GM19023 (cell line): Measurements from ENCODE around the gene GTF3C4.
A peak's percentile ranks its signal among the peaks of the same experiment; 100 is the strongest.

Experiments
- ATAC-seq: cut with Tn5 transposase; IDR thresholded peaks from one replicate; pipeline ENCODE4 v1.9.1; 2021; ENCODE audit warnings: mild to moderate bottlenecking, moderate library complexity; ENCODE audit not compliant: unreplicated experiment

GTF3C4 gene

DNA sequence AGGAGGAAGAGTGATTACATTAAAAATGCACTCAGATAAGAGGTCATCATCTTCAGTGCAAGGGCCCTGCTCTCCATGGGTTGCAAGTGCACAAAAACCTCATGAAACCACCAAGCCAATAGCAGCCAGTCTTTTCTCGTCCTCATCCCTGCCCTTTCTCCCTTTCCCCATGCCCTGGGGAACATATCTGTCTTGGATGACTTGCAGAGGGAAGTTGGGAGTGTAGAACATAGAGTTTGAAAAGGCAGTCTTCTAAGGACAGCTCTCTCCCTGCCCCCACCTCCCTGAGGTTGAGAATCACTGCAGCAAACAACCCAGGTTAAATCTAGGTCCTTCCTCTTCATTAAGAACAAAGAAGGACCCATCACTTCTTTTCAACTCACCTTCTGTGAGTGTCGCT is 22.5 kb upstream of the GTF3C4 start:
- ATAC-seq, result no peak

DNA sequence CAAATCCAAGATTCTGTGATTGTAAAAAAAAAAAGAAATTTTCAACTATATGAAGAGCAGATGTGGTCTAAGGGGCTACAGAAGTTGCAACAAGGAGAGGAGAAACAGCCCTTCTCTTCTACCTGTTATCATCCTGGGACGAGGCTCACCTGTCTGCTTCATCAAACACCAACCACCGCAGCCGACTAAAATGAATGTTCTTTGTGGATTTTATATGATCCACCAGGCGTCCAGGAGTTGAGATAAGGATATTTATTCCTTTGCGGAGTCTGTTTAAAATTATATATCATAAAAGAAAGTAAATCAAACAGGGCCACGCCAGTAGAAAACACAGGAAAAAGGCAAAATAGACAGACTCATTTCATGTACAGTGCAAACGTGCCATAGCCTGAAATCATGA is 22.0 kb upstream of the GTF3C4 start:
- no peak for ATAC-seq

DNA sequence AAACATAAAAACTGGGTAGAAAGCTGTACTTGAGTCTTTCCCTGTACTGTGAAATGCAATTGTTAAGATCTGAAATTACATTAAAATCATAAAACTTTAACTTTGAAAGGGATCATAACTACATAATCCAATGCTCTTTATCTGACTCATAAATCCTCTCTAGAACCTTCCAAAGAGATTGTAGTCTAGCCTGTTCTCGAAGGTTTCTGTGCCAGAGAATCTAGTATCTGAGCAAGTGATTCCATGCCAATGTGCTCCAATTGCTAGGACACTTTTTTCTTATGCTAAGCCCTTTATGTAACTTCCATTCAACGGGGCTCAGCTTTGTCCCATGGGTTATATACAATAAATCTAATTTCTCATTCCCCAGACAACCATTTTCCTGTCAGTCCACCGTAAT is 21.6 kb upstream of the GTF3C4 start:
- ATAC-seq, result no peak

- no peak for ATAC-seq
Measured at GRCh38 chr9:132651259-132651658, 19.0 kb upstream of the GTF3C4 start.

DNA sequence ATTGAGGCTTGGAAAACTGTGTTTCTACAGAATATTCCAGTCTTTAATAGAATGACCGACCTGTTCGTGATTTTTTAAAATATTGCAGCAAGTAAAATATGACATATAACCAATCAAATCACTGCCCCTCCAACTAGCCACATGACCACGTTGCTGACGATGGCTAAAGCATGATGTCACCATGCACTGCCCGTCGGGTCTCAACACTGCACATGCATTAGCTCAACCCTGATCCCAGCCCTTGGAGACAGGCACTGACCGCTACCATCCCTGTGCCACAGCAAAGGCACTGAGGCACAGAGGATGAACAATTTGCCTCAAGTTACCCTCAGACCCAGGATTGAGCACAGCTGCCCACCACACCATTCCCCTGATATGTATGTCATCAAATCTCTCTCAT is 14.0 kb upstream of the GTF3C4 start:
- no peak for ATAC-seq

GRCh38 chr9:132662152-132662945 is 7.9 kb upstream of the GTF3C4 start:
- no peak for ATAC-seq

- ATAC-seq, result no peak
Measured at GRCh38 chr9:132663117-132663516, 7.1 kb upstream of the GTF3C4 start.

- ATAC-seq, result no peak
Measured at GRCh38 chr9:132663851-132664250, 6.4 kb upstream of the GTF3C4 start.

DNA sequence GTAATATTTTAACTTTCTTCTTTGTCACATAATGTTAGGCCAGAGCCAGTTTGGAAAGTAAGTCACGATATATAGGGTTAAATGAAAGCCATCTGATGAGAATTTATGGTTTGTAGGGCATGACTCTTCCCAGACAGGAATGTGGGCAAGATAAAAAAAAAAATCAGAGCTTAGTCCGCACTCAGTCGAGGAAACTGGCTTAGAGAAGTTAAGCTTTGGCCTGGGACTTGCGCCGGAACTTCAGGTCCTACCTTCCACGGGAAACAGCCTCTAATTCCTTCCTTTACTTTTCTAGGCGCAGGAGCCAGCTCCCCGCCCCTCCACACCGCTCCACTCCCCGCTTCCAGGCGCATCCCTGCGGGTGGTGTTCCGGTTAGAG is 956 bp upstream of the GTF3C4 start:
- no peak for ATAC-seq

DNA sequence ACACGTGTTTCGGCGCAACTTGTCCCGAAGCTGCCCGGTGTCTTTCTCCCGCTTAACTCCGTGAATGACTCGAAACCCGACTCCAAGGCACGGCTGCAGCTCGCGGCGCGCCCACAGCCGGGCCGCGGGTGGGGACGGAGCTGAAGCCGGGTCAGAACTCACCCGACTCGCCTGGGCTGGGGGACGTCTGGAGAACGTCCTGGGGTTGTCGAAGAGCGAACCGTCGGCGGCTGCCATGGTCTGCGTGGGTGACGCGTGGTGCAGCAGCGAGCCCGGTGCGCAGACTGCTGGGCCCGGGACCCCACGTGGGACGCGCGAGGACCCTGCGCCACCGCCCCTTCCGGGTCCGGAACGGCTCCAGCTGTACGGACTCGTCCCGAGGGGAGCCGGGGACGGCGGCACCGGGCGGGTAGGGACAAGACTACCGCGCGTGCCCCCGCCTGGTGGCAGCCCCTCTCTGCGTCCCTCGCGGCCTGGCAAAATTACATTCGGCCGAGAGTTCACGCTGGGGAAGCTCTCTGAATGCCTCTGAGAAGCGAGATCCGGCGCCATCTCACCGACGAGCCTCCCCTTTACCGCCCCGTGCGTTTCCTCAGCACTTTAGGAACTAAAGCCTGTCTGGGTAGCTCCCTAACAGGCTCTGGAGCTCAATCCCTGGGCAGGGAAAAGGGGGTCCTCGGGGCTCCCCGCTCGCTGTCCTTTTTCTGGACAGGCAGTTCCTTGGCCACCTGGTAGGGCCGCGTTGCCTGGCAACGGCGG is 387 bp upstream of the GTF3C4 start, which contains the start of gene DDX31:
DDX31 (minus strand) TSS at position 286 of the 759 bp plus-strand sequence; CDS start at position 237, 49 bp downstream.
- ATAC-seq, result peak; percentile 74

GRCh38 chr9:132671620-132672412 is 1.6 kb downstream of the GTF3C4 start:
- ATAC-seq, result no peak

- ATAC-seq, result no peak
Measured at GRCh38 chr9:132672413-132672690, 2.1 kb downstream of the GTF3C4 start.

GRCh38 chr9:132673355-132673754 is 3.1 kb downstream of the GTF3C4 start:
- ATAC-seq, result no peak

DNA sequence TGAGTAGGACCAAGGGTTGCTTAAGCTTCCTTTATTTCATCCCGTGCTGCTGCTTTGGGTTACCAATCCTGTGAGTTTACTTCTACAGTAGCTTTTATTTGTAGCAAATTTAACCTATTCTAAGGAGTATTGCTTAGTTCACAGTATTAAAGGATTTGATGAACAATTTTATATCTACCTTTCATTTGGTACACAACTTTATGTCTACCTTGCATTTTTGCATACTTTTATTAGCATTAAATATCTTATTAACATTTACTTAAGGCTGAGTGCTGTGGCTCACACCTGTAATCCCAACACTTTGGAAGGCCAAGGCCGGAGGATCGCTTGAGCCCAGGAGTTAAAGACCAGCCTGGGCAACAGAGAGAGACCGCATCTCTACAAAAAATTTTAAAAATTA is 4.2 kb downstream of the GTF3C4 start:
- no peak for ATAC-seq

- no peak for ATAC-seq
Measured at GRCh38 chr9:132677976-132678375, 7.7 kb downstream of the GTF3C4 start.

GRCh38 chr9:132679946-132680625 is 9.8 kb downstream of the GTF3C4 start:
- ATAC-seq, result no peak

- no peak for ATAC-seq
Measured at GRCh38 chr9:132681561-132681960, 11.3 kb downstream of the GTF3C4 start.

DNA sequence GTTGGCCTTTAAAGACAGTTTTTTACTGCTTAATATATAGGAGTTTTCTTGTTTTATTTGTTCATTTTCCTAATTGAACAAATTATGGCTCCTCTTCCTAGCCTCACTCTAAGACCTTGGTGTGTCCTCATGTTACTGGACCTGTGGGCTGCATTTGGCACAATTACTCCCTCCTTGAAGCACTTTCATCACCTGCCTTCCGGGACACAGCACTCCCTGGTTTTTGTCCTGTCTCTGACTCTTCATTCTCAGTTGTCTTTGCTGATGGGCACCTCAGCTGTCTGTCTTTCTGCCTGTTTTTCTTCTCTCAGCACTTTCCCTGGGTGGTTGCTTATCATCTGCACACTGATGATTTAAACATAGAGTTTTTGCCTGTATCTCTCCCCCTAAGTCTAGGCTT is 13.6 kb downstream of the GTF3C4 start:
- no peak for ATAC-seq

GRCh38 chr9:132690696-132691095 is 20.4 kb downstream of the GTF3C4 start:
- ATAC-seq, result no peak

- ATAC-seq, result no peak
Measured at GRCh38 chr9:132694144-132694543, 23.9 kb downstream of the GTF3C4 start.

DNA sequence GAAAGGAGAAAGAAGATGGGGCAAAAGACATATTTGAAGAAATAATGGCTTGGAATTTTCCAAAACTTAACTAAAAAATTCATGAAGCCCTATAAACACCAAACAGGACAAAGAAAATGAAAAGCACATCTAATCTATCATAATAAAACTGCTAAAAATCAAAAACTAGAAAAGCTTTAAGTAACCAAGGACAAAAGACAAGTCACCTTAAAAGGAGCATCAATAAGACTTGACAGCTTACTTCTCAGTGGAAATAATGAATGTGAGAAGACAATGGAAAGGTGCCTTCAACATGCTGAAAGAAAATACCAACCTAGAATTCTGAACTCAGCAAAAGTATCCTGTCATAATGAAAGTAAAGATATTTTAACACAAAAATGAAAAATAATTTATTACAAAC is 27.0 kb downstream of the GTF3C4 start:
- ATAC-seq, result no peak
